ENCODE measurements around the gene GALNT17.

GALNT17 gene

GRCh38 chr7:71402684-71403083 lies 270.7 kb downstream of the GALNT17 start:
- no peak for DNase-seq (ENCODE audit: low spot score)

GRCh38 chr7:71403202-71403946 lies 271.4 kb downstream of the GALNT17 start:
- peak; percentile 28 for DNase-seq (ENCODE audit: low spot score)

GRCh38 chr7:71404726-71405345 lies 272.9 kb downstream of the GALNT17 start:
- DNase-seq (ENCODE audit: low spot score) = peak; percentile 53

- peak; percentile 94 for DNase-seq (ENCODE audit: low spot score)
These were observed 276.3 kb downstream of the GALNT17 start for GRCh38 chr7:71408271-71408670.

GRCh38 chr7:71409550-71410157 lies 277.7 kb downstream of the GALNT17 start:
- no peak for DNase-seq (ENCODE audit: low spot score)

- DNase-seq (ENCODE audit: low spot score) = no peak
These were observed 279.5 kb downstream of the GALNT17 start for GRCh38 chr7:71411475-71411874.

- peak; percentile 49 for DNase-seq (ENCODE audit: low spot score)
These were observed 282.5 kb downstream of the GALNT17 start for GRCh38 chr7:71414490-71414889.

- peak; percentile 86 for DNase-seq (ENCODE audit: low spot score)
These were observed 287.8 kb downstream of the GALNT17 start for GRCh38 chr7:71419546-71420337.

- no peak for DNase-seq (ENCODE audit: low spot score)
These were observed 290.2 kb downstream of the GALNT17 start for GRCh38 chr7:71422104-71422503.

- DNase-seq (ENCODE audit: low spot score) = peak; percentile 32
These were observed 292.5 kb downstream of the GALNT17 start for GRCh38 chr7:71424166-71425035.

- DNase-seq (ENCODE audit: low spot score) = no peak
These were observed 297.1 kb downstream of the GALNT17 start for GRCh38 chr7:71429083-71429482.

GRCh38 chr7:71430246-71430645 lies 298.3 kb downstream of the GALNT17 start:
- DNase-seq (ENCODE audit: low spot score) = no peak

- no peak for DNase-seq (ENCODE audit: low spot score)
These were observed 307.4 kb downstream of the GALNT17 start for GRCh38 chr7:71439321-71439720.

GRCh38 chr7:71442492-71443190 lies 310.7 kb downstream of the GALNT17 start:
- no peak for DNase-seq (ENCODE audit: low spot score)

GRCh38 chr7:71443191-71443530 lies 311.2 kb downstream of the GALNT17 start:
- DNase-seq (ENCODE audit: low spot score) = no peak

- DNase-seq (ENCODE audit: low spot score) = peak; percentile 47
These were observed 312.2 kb downstream of the GALNT17 start for GRCh38 chr7:71444130-71444529.

- DNase-seq (ENCODE audit: low spot score) = no peak
These were observed 321.7 kb downstream of the GALNT17 start for GRCh38 chr7:71453630-71454029.

GRCh38 chr7:71454981-71455380 lies 323.0 kb downstream of the GALNT17 start:
- no peak for DNase-seq (ENCODE audit: low spot score)

- no peak for DNase-seq (ENCODE audit: low spot score)
These were observed 325.1 kb downstream of the GALNT17 start for GRCh38 chr7:71457021-71457420.

- peak; percentile 83 for DNase-seq (ENCODE audit: low spot score)
These were observed 326.1 kb downstream of the GALNT17 start for GRCh38 chr7:71457846-71458590.

Data from cerebellar cortex (tissue), 1 donor.